SU-DHL-6 (cell line): ENCODE measurements around the gene ZWILCH.

Experiments used
- H2AFZ ChIP-seq: fragments of 200-600 bp; sonication (generic); 2 replicates; pipeline ENCODE4 v1.6.1; 2014; ENCODE audit warnings: low read depth, mild to moderate bottlenecking, moderate library complexity, mixed read lengths, antibody characterized with exemption, low read length; ENCODE audit not compliant: severe bottlenecking
- H3F3A ChIP-seq: fragments of 200-600 bp; shearing (Covaris generic); 2 replicates; pipeline ENCODE4 v1.6.0; 2016; ENCODE audit warnings: antibody characterized with exemption, mild to moderate bottlenecking; ENCODE audit not compliant: insufficient read depth
- H3K27ac ChIP-seq: fragments of 200-600 bp; sonication (generic); 2 replicates; pipeline ENCODE4 v1.5.1; 2016; ENCODE audit warnings: low read depth, mild to moderate bottlenecking, low read length, moderate library complexity, mixed read lengths
- H3K27me3 ChIP-seq: fragments of 200-600 bp; sonication (generic), shearing (Covaris generic); 2 replicates; pipeline ENCODE4 v1.6.0; 2014; ENCODE audit warnings: mild to moderate bottlenecking, low read length
- H3K36me3 ChIP-seq: fragments of 200-600 bp; sonication (generic); 2 replicates; pipeline ENCODE4 v1.6.1; 2014; ENCODE audit warnings: mild to moderate bottlenecking, low read length, mixed read lengths
- H3K4me2 ChIP-seq: fragments of 300-600, 200-600 bp; shearing (Covaris generic), sonication (generic); 2 replicates; pipeline ENCODE4 v1.6.0; 2014; ENCODE audit warnings: low read length, low read depth, mild to moderate bottlenecking; ENCODE audit not compliant: poor library complexity, severe bottlenecking
- H3K4me3 ChIP-seq: fragments of 200-600 bp; sonication (generic); 2 replicates; pipeline ENCODE4 v1.5.1; 2014; ENCODE audit warnings: antibody characterized with exemption, low read length, mild to moderate bottlenecking, mixed read lengths; ENCODE audit not compliant: insufficient read depth, poor library complexity, severe bottlenecking
- H3K79me2 ChIP-seq: fragments of 200-600 bp; sonication (generic); 2 replicates; pipeline ENCODE4 v1.6.1; 2014; ENCODE audit warnings: mild to moderate bottlenecking, low read length, moderate library complexity; ENCODE audit not compliant: insufficient read depth
- H3K9ac ChIP-seq: fragments of 200-600 bp; sonication (generic); 2 replicates; pipeline ENCODE4 v1.7.0; 2014; ENCODE audit warnings: mild to moderate bottlenecking, low read length
- H3K9me2 ChIP-seq: fragments of 200-600 bp; sonication (generic); replicated peaks from 2 replicates; pipeline ENCODE4 v1.6.1; 2014; ENCODE audit warnings: low read length; ENCODE audit not compliant: insufficient read depth
- H3K9me3 ChIP-seq: fragments of 200-600 bp; sonication (generic); 2 replicates; pipeline ENCODE4 v1.6.1; 2014; ENCODE audit warnings: low read length, mixed read lengths; ENCODE audit not compliant: insufficient read depth
- H4K20me1 ChIP-seq: fragments of 200-600 bp; sonication (generic); 2 replicates; pipeline ENCODE4 v1.6.1; 2014; ENCODE audit warnings: low read depth, mild to moderate bottlenecking, antibody characterized with exemption, low read length, moderate library complexity, mixed read lengths
- CTCF ChIP-seq: fragments of 200-600 bp; sonication (generic); IDR thresholded peaks from one replicate; pipeline ENCODE4 v1.5.1; 2017; ENCODE audit warnings: antibody characterized with exemption, mild to moderate bottlenecking, low read length, moderate library complexity; ENCODE audit not compliant: insufficient read depth, poor library complexity, severe bottlenecking
- EZH2phosphoT487 ChIP-seq: fragments of 200-600 bp; sonication (generic), shearing (Covaris generic); conservative IDR thresholded peaks from 2 replicates; pipeline ENCODE4 v1.6.1; 2018; ENCODE audit warnings: mild to moderate bottlenecking, antibody characterized with exemption, low read length, moderate library complexity, mixed read lengths

ZWILCH gene

GRCh38 chr15:66570327-66570726 is 65.2 kb downstream of the ZWILCH start:
- Histone ChIP-seq H3K9me2 (no peaks in the 10 kb centered on the region), H3K36me3 (no peaks in the 10 kb centered on the region), H3F3A (no peaks in the 10 kb centered on the region), H2AFZ (no peak overlapping the region), H3K27me3 (no peaks in the 10 kb centered on the region), H3K9me3 (no peaks in the 10 kb centered on the region), H3K4me2 (no peak overlapping the region), H3K27ac (no peak overlapping the region), H3K4me3 (no peak overlapping the region), H4K20me1 (no peaks in the 10 kb centered on the region), H3K9ac (no peak overlapping the region), H3K79me2 (no peaks in the 10 kb centered on the region)
- TF ChIP-seq CTCF (no peak), EZH2phosphoT487 (no peak)

GRCh38 chr15:66570842-66571478 is 65.8 kb downstream of the ZWILCH start:
- H3K27me3 ChIP-seq, result no peaks in the 10 kb centered on the region
- H3K36me3 ChIP-seq, result no peaks in the 10 kb centered on the region
- no peak overlapping the region for H3K4me2 ChIP-seq
- no peak overlapping the region for H3K9ac ChIP-seq
- H3K9me3 ChIP-seq, result no peaks in the 10 kb centered on the region
- H3K79me2 ChIP-seq, result no peaks in the 10 kb centered on the region
- no peak overlapping the region for H2AFZ ChIP-seq
- H3K9me2 ChIP-seq, result no peaks in the 10 kb centered on the region
- TF ChIP-seq CTCF, result no peak
- no peak for TF ChIP-seq EZH2phosphoT487
- H3F3A ChIP-seq, result no peaks in the 10 kb centered on the region
- H3K27ac ChIP-seq, result no peak overlapping the region
- H4K20me1 ChIP-seq, result no peaks in the 10 kb centered on the region
- no peak overlapping the region for H3K4me3 ChIP-seq

GRCh38 chr15:66572146-66572545 is 67.0 kb downstream of the ZWILCH start:
- no peaks in the 10 kb centered on the region for H3K36me3 ChIP-seq
- no peak overlapping the region for H3K9ac ChIP-seq
- H3K27me3 ChIP-seq, result no peaks in the 10 kb centered on the region
- no peak overlapping the region for H3K4me2 ChIP-seq
- H2AFZ ChIP-seq, result no peak overlapping the region
- H3K79me2 ChIP-seq, result no peaks in the 10 kb centered on the region
- TF ChIP-seq EZH2phosphoT487 (no peak), CTCF (no peak)
- no peak overlapping the region for H3K4me3 ChIP-seq
- no peaks in the 10 kb centered on the region for H3F3A ChIP-seq
- H4K20me1 ChIP-seq, result no peaks in the 10 kb centered on the region
- H3K9me2 ChIP-seq, result no peaks in the 10 kb centered on the region
- H3K27ac ChIP-seq, result no peak overlapping the region
- H3K9me3 ChIP-seq, result no peaks in the 10 kb centered on the region
